GM18498 (cell line): ENCODE results near the gene RSAD2.
"Not testable (repeated sequence)": the region's sequence is repeated elsewhere in the genome, so short reads cannot be mapped to it uniquely, and the experiment has no call there.

Experiments used
- ATAC-seq: cut with Tn5 transposase; IDR thresholded peaks from one replicate; pipeline ENCODE4 v1.9.1; 2021; ENCODE audit warnings: mild to moderate bottlenecking, moderate library complexity; ENCODE audit not compliant: unreplicated experiment

The RSAD2 gene

DNA sequence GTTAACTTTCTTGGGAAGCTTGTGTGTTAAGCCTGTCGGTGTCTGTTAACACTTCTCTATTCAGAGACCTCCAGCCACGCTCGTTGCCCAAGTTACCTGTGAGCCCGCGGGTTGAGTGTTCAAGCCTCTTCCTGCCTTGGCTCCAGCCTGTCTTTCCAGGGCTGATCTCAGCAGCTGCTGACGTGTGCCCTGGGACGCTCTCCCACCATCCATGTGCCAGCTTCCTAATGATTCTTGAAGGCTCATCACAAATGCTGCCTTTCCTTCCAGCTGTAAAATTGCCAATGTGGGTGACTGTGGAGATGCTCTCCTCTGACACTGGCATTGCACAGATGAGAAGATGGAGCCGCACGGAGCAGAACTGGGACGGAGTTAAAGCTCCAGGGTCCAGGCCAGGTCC, 45.7 kb downstream of the RSAD2 start:
- ATAC-seq, result no peak

DNA sequence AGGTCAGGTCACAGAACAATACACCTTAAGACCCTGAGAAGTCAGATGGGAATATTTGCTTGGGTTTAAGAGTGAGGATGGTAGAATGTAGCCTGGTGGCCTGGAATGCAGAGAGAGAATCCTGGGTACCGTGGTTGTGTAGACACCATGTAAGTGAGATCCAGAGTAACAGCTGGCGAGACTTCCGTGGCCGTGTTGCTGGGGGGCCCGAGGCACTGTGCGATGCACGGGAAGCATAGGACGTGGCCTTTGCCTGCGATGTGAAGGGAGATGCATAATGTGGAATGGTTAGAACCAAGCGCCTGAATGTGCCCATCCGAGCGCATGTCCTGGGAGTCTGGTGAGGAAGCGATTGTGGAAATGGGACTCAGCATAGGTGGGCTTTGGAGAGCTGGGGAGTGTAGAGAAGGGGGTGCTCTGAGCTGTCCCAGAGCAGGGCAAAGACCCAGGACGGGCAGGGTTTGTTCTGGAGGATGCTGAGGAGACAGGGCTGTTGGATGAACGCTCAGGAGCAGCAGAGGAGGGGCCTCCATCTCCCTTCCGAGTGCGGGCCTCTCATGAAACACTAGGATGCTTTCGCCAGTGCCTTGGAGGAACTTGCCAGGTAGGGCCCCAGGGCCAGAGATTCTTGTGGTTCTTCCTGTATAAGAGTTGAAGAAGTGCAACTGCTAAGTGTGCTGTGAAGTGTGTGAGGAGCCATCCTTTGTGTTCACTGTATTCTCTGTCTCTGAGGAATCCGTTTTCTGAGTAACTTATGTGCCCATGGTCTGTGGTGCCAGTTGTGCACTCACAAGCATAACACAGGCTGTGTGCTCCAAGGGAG, 46.7 kb downstream of the RSAD2 start:
- no peak for ATAC-seq

DNA sequence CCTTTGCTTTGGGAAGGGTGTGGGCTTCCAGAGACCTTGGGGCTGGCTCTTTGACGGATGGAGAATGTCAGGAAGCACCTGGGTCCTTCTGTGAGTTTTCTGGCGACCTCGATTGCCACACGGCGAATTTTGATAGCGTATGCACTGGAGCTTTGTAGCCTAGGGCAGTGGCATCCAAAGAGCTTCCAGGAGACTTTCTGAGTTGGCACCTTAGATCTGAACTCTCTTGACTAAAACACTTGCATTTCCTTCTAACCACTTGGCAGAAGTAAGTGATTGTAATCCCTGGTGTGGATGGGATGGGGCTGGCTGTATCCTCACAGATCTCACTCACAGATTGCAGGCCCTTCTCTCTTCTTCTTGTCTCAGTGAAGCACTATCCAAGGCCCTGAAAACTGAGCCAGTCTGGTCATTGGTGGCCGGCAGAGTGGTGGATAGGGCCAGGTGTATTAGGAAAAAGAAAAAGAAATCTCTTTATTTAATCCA, 47.4 kb downstream of the RSAD2 start:
- no peak for ATAC-seq

DNA sequence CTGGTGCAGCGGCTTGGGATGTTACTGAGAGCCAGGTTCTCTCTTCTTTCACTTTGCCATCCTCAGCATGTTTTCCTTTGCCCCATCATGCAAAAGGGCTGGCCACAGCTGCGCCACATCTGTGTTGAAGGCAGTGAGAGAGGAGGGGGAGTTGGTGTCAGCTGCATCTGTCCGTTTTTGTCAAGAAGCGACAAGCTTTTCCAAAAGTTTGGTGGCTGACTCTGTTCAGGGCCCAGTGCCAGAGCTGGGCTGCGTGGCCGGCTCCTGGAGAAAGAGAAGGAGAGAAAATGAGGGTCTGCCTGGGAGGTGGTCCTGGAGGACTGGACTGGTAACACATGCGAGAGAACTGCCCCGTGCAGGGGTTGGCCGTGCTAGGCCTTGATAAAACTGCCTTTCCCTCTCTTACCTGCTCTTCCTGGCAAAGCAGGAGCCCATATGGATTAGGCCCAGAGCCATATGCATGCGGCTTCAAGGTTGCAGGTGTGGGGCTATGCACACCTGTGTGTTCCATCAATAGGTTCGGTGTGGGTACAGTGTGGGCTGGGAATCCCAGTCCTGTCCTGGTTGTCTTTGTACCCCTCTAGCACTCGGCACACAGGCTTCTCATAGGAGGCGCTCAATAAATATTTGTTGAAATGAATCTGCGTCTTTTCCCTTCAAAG, 48.6 kb downstream of the RSAD2 start:
- ATAC-seq, result no peak

DNA sequence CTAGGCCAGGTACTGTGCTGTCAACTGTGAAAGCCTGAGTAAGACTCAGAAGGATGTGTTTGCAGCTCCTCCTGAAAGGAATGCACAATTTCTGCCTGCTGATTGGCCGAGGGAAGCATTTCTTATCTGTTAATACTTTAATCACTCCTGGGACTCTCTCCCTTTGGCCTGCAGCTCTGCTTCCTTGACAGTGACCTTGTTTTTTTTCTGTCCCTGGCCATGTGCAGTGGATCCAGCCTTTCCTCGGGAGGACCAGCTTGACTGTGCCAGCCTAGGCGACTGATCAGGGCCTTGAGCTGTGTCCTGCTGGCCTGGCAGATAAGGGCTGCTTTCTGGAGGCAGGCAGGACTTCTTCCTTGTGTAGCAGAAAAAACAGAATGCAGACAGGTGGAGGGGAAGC, 49.6 kb downstream of the RSAD2 start:
- no peak for ATAC-seq

DNA sequence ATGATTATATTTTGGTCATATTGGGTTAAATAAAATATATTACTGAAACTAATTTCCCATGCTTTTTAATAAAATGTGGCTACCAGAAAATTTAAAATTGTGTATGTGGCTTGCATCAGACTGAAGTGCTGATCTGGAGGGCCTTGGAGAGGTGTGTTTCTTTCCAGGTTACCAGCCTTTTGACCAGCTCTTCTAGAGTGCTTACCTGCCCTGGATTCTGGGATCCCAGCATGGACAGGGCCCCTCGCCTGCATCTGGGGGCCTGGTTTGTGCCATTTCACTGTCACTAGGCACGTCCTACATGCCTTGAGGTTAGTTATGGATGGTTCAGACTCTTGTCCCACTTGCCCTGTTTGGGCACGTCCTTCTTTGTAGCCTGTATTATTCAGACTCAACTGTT, 50.2 kb downstream of the RSAD2 start:
- no peak for ATAC-seq

DNA sequence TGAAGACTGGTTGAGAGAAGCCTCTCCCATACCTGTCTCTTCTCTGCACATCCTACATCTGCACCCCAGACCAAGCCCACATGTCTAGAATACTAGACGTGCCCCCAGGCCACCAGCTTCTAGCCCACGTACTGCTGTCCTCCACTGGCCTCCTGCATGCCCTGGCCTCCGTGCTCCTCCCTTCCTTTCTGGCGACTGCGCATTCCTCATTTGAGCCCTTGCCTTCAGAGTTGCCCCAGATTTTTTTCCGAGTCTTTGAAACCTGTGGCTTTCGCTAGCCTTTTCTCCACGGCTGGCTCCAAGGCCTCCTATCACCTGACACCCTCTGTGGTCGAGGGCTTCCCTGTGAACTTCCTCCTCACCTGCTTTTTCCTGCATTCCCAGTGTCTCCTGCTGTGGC, 50.9 kb downstream of the RSAD2 start:
- no peak for ATAC-seq

DNA sequence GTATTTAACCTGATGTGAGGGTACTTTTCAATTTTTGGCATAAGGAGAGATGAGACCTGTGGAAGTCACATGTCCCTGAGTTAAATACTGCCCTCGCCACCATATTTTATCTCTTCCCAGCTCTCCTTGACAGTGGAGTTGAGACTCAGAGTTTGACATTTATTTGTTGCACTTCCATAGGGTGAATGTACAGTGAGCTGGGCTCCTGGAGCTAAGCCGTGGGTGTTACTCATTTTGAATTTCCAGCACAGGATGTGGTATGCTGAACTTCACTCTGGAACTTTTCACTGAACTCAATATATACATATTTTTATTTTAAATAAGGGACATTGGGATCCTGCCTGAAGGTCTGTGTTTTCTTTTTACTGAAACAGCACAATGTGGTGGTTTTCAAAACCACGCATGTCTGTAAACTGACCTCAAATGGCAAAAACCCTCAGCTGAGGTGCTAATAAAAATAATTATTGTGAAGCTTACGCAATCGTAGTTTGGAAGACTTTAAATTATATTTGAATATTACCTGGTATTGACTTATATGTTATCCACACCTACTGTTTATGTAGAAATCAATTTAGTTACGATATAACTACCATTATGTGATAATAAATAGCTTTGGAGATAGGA, 51.7 kb downstream of the RSAD2 start:
- ATAC-seq, result no peak

DNA sequence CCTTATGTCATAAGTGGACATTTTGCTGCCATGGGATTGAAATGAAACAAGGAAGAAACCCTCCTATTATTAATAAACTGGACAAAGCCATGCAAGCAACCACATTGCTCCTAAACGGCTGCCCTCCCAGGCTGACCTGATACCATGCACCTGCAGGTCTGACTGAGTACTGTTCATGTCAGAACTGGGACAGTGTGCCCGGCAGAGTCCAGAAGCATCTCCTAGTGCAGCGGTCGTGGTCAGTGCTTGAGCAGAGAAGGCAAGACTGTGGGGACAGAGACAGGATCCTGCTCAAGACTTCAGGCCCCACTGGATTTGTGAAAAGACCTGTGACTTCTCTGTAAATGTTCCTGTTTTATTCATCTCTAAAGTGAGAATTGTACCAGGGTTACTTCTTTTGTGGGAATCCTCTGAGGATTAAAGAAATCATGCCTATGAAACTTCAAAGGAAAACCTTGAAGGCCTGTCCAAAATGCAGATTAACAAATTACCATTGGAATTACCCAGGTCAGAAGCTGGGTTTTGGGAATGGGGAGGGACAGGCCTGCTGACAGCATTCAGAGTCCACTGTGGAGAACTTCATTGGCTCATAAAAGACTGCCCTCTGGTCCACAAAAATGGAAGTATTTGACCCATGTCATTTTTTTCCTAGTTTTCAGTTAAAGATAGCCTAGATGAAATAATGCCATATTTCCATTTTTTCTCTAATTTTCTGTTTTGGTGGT, 53.5 kb downstream of the RSAD2 start:
- no peak for ATAC-seq

DNA sequence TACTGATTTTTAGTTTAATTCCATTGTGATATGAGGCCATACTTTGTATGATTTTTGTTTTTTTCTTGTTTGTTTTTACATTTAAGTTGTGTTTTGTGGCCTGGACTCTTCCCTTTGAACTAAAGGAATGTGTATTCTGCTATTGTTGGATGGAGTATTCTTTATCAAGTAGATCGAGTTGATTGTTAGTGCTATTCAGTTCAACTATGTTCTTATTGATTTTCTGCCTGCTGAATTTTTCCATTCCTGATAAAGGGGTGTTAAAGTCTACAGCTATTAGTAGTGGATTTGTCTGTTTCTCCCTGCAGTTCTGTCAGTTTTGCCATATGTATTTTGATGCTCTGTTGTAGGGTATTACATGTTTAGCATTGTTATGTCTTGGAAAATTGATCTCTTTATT, 54.2 kb downstream of the RSAD2 start:
- ATAC-seq, result no peak

DNA sequence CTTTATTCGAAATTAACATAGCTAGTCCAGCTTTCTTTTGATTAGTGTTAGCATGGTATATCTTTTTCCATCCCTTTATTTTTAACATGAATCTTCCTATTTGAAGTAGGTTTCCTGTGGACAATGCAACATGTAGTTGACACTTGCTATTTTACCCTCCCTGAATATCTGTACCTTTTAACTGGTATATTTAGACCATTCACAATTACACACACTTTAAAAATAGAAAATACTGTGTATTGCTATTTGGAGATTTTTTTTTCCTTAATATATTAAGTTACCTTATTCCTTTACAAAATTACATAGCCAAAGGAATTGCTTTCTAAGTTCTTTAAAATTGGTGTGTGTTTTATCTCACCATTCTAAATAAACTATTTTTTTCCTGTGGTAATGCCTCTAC, 54.6 kb downstream of the RSAD2 start:
- no peak for ATAC-seq

DNA sequence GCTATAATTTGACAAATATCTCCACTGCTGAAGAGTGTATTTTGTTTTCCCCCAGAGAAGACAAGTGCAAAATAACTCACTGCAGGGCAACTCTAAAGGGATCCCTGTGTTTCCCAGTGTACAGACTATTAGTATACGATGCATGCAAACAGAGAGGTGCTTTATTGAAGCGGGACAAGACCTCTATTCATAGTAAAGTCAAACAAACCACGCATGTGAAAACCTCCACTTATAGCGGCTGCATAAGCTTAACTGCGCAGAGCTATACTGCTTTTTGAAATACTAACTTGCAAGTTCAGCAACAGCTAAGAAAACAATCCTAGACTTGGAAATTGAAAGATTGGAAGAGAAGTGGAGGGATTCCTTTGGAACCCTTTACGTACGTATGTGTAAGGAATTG, 55.3 kb downstream of the RSAD2 start:
- no peak for ATAC-seq

DNA sequence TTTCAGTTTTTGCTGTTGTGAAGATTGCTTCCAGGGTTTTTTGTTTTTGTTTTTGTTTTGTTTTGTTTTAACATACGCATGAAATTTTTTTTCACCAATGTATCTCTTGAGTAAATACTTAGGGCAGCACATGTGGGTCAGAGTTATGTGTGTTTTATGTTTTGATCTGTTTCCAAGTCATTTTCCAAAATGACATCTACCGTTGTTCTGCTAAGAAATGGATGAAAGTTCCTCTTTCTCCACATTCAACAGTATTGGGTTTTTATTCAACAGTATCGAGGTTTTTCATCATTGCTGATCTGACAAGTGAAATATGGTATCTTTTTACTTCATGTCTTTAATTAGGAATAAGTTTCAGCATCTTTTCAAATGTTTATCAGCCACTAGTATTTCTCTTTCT, 56.3 kb downstream of the RSAD2 start:
- no peak for ATAC-seq

DNA sequence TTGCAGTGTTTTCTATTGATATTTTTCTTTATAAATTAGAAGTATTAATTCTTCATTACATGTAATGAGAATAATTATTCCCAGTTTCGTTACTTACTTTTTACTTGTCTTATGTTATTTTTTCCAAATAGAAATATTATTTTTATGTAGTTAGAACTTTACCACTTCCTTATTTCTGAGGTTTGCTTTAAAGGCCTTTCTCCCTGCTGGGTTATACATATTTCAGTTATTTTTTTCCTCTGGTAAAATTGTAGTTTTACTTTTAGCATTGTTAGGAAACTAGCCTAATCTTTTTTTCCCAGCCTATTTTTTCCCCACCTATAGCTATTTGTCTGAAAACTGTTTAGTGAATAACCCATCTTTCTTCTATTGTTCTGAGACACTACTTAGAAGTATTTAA, 56.8 kb downstream of the RSAD2 start:
- ATAC-seq, result no peak

DNA sequence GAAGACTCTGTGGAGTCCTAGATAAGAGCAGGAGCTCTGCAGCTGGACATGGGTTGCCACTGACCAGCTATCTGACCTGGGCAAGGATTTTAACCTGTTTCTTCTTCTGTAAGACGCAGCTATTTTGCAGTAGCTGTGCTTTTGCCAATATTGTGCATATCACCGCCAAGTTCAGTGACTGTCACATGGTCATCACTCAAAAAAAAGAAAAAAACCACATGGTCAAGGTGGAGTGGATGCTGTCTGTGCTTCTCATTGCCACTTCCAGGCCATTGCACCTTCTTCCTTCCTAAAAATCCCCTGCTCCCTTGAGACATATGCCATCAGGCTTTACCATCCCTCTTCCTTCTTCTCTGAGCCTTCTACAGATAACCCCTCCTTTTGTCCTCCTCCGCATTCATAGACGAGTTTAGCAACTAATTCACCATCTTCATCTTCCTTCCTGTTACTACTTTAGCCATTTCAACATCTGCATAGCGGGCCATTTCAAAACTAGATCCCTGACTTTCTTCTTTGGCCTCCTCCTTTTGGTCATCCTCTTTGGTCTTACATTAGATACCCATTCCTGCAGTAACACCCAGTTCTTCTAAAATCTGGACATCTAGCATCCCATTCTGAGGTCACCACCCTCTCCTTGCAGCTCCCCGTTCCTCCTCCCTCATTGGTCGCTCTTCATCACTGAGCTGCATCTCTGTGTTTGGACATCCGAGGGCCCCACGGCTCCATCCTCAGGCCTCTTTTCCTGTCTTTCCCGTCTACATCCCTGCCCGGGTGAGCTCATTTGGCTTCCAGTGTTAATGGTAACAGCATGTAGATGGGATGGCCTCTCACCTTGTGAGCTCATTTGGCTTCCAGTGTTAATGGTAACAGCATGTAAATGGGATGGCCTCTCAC, 57.4 kb downstream of the RSAD2 start:
- ATAC-seq, result no peak

DNA sequence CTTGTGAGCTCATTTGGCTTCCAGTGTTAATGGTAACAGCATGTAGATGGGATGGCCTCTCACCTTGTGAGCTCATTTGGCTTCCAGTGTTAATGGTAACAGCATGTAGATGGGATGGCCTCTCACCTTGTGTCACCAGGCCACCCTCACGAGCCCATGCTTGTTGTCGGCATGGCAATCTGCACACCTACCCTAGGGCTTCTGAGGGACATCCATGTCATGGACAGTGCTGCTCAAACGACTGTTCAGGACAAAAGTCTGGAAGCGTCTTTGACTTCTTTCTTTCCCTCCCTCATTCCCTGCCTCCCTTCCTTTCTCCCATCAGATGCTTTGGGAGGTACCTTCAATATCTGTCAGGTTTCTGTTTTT, 58.1 kb downstream of the RSAD2 start:
- ATAC-seq, result not testable (repeated sequence)

DNA sequence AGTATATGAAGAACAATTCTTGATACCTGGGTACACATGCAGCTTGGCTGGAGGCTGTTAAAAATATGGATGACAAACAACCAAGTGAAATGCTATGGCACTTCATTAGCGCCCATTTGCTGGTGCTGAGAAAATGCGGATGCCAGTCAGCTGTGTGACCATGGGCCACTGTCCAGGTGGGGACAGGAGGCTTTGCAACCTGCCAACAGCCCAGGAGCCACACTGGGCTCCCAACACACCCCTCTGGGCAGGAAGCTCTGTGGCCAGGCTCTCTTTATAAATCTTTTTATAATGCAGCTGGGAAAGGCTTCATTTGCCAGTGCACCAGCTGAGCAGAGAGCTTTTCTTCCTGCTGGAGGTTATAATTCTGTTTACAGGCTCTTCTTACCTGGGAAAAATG, 59.6 kb downstream of the RSAD2 start:
- no peak for ATAC-seq

DNA sequence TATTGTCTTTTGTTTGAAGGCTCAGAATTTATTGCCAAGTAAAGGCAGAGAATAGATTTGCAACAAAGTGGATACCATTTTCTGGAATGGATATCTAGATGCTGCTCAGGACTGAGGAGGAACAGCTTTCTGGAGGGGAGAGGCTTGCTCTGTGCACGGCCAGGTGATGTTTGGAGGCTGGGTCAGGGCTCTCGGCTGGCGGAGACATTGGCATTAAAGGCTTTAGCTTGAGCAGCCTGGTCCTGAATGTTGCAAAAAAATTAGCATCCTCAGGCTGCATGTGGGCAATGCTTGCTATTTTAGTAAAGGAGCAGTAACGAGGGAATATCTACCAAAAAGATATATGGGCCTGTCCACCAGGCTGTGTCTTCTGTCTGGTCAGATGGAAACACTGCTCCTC, 60.0 kb downstream of the RSAD2 start:
- no peak for ATAC-seq

DNA sequence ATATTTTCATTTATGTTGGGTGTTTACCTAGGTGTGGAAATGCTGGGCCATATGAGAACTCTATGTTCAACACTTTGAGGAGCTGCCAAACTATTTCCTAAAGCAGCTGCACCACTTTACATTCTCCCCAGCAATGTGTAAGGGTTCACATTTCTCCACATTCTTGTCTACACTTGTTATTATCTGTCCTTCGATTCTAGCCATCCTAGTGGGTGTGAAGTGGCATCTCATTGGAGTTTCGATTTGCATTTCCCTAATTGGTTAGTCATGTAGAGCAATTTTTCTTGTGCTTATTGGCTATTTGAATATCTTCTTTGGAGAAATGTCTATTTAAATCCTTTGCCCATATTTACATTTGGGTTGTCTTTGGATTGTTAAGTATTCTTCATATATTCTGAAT, 61.5 kb downstream of the RSAD2 start:
- no peak for ATAC-seq

DNA sequence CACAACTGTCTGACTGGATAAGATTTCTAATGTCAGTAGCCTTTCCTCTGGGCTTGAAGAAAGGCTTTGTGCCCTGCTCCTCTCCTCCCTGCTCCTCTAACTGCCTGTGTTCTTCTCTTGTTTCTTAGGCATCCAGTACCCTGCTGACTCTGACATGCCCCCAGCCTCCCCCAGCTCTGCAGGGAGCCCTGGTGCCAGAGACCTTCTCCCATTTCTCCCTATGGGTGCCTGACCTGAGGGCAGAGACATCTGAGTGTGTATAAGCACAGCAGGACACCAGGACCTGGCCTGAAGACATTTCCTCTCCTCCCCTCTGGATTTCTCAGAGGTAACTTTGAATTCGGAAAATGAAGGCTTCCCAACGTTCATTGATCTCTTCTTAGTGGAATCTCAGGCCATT, 63.2 kb downstream of the RSAD2 start:
- no peak for ATAC-seq
